Nephron (organoid): Measurements from ENCODE around the gene TBC1D5.
"Not testable (repeated sequence)": the region's sequence is repeated elsewhere in the genome, so short reads cannot be mapped to it uniquely, and the experiment has no call there.

Experiments used
- H3K27ac Mint-ChIP-seq, 3 experiments: 2 replicates each; pipeline ENCODE4 v1.8.0; 2020; ENCODE audit warnings: mixed read lengths in 3 of 3, mild to moderate bottlenecking in 2 of 3, moderate library complexity in 1 of 3
- H3K27me3 Mint-ChIP-seq: 2 replicates; pipeline ENCODE4 v1.8.0; 2021; ENCODE audit warnings: low read depth, mild to moderate bottlenecking, moderate library complexity, mixed read lengths
- H3K36me3 Mint-ChIP-seq: 2 replicates; pipeline ENCODE4 v1.8.0; 2020; ENCODE audit warnings: low read depth, mixed read lengths
- H3K4me1 Mint-ChIP-seq: 2 replicates; pipeline ENCODE4 v1.8.0; 2020; ENCODE audit warnings: mixed read lengths
- H3K4me3 Mint-ChIP-seq, 3 experiments: 2 replicates each; pipeline ENCODE4 v1.8.0; 2020; ENCODE audit warnings: mild to moderate bottlenecking in 3 of 3, mixed read lengths in 3 of 3, moderate library complexity in 2 of 3
- H3K9me3 Mint-ChIP-seq: 2 replicates; pipeline ENCODE4 v1.8.0; 2020; ENCODE audit warnings: mixed read lengths
- CTCF ChIP-seq, 3 experiments: fragments of 200-600 bp; sonication (generic); IDR thresholded peaks; one replicate each; pipeline ENCODE4 v1.5.0; 2021; ENCODE audit warnings: antibody characterized with exemption in 3 of 3; ENCODE audit not compliant: unreplicated experiment in 3 of 3

Gene TBC1D5

GRCh38 chr3:17742102-17742879, at the start of gene TBC1D5:
Gene TBC1D5 (minus strand): TSS chr3:17742631. CDS start chr3:17508570, 234,061 bp downstream.
- H3K9me3 Mint-ChIP-seq: peaks cover 2% of the 10 kb centered on the region
- no peak for TF ChIP-seq CTCF (IDR thresholded peaks at IDR 0.05; ENCODE audit: unreplicated experiment in 3 of 3)
- H3K27me3 Mint-ChIP-seq: peaks cover 7% of the 10 kb centered on the region
- H3K4me3 Mint-ChIP-seq: peak within 1 kb of the TSS; percentile 94 to 98 (median 95)
- peaks cover 57% of the 10 kb centered on the region for H3K4me1 Mint-ChIP-seq
- no peaks in the 10 kb centered on the region for H3K36me3 Mint-ChIP-seq
- peak within 1 kb of the TSS; percentile 96 to 100 (median 100) for H3K27ac Mint-ChIP-seq

- TF ChIP-seq CTCF (IDR thresholded peaks at IDR 0.05; ENCODE audit: unreplicated experiment in 3 of 3): no peak
- Mint-ChIP-seq H3K27ac (no peak overlapping the region), H3K27me3 (no peaks in the 10 kb centered on the region), H3K36me3 (no peaks in the 10 kb centered on the region), H3K4me3 (no peak overlapping the region), H3K9me3 (peaks cover 5% of the 10 kb centered on the region), H3K4me1 (no peaks in the 10 kb centered on the region)
These were observed 41.0 kb upstream of the TBC1D5 start for GRCh38 chr3:17783426-17783825.

GRCh38 chr3:17782751-17783150, 40.3 kb upstream of the TBC1D5 start:
- no peaks in the 10 kb centered on the region for H3K4me1 Mint-ChIP-seq
- H3K27me3 Mint-ChIP-seq: no peaks in the 10 kb centered on the region
- no peak overlapping the region for H3K4me3 Mint-ChIP-seq
- H3K9me3 Mint-ChIP-seq: peaks cover 5% of the 10 kb centered on the region
- TF ChIP-seq CTCF (IDR thresholded peaks at IDR 0.05; ENCODE audit: unreplicated experiment in 3 of 3): no peak
- no peaks in the 10 kb centered on the region for H3K36me3 Mint-ChIP-seq
- H3K27ac Mint-ChIP-seq: no peak overlapping the region

GRCh38 chr3:17780369-17780768, 37.9 kb upstream of the TBC1D5 start:
- H3K27ac Mint-ChIP-seq, H3K4me3 Mint-ChIP-seq, H3K36me3 Mint-ChIP-seq, H3K9me3 Mint-ChIP-seq, H3K4me1 Mint-ChIP-seq, H3K27me3 Mint-ChIP-seq: not testable (repeated sequence)

GRCh38 chr3:17779304-17780250, 37.1 kb upstream of the TBC1D5 start:
- H3K4me1 Mint-ChIP-seq, H3K27me3 Mint-ChIP-seq, H3K27ac Mint-ChIP-seq, H3K36me3 Mint-ChIP-seq, H3K9me3 Mint-ChIP-seq, H3K4me3 Mint-ChIP-seq: not testable (repeated sequence)

GRCh38 chr3:17777326-17777725, 34.9 kb upstream of the TBC1D5 start:
- not testable (repeated sequence) for H3K36me3 Mint-ChIP-seq, H3K4me3 Mint-ChIP-seq, H3K27ac Mint-ChIP-seq, H3K4me1 Mint-ChIP-seq, H3K9me3 Mint-ChIP-seq, H3K27me3 Mint-ChIP-seq

- Mint-ChIP-seq H3K27ac (no peak overlapping the region), H3K4me3 (no peak overlapping the region), H3K9me3 (no peaks in the 10 kb centered on the region), H3K36me3 (no peaks in the 10 kb centered on the region), H3K27me3 (no peaks in the 10 kb centered on the region), H3K4me1 (no peaks in the 10 kb centered on the region)
- no peak for TF ChIP-seq CTCF (IDR thresholded peaks at IDR 0.05; ENCODE audit: unreplicated experiment in 3 of 3)
These were observed 32.6 kb upstream of the TBC1D5 start for GRCh38 chr3:17775073-17775472.

- H3K36me3 Mint-ChIP-seq, H3K4me3 Mint-ChIP-seq, H3K27ac Mint-ChIP-seq, H3K27me3 Mint-ChIP-seq, H3K4me1 Mint-ChIP-seq, H3K9me3 Mint-ChIP-seq: not testable (repeated sequence)
These were observed 31.9 kb upstream of the TBC1D5 start for GRCh38 chr3:17774180-17774910.
